Midbrain (tissue), 1 donor: Measurements from ENCODE around the gene COL23A1.

Experiments
- DNase-seq: peaks from one replicate; lab custom pipeline; 2025; lab: John Stamatoyannopoulos, UW

COL23A1 gene

DNA sequence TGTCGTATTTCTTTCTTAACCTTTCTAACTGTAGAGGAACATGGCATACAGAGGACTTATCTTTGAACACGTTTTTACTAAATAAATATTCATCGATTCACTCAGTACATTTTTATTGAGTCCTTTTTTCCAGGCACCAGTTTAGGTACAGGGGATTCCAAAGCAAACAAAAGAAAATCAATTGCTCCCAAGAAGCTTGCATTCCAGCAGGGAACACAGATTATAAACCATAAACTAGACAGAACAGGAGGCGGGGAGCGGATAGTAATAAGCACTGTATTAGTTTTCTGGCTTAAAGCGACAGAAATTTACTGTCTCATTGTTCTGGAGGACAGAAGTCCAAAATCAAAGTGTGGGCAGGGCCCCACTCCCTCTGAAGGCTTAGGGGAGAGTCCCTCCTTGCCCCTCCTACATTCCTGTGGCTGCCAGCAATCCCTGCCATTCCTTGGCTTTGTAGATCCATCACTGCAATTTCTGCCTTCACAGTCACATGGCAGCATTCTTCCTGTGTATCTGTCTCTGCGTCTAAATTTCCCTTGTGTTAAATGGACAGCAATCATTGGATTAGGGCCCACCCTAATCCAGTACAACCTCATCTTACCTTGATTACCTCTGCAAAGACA lies 115.5 kb downstream of the COL23A1 start:
- DNase-seq, result no peak

- DNase-seq, result no peak
These were observed 116.3 kb downstream of the COL23A1 start for GRCh38 chr5:178473854-178474253.

DNA sequence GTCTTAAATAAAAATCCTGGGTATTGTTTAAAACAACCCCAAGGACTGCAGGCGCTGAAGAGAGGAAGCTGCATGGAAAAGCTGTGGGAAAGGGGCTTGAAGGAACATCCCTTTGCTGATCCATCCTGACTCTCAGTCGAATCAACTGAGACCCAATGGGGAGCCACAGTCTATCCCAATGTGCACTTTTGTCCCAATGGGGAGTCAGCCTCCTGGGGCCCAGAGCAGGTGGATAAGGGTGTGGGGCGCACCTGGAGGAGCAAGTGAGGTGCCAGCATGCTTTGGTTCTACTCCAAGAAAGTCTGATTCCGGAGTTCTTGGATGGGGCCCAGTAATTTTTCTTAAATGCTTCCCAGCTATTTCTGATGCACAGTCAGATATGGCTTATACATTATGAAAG lies 118.1 kb downstream of the COL23A1 start:
- no peak for DNase-seq

DNA sequence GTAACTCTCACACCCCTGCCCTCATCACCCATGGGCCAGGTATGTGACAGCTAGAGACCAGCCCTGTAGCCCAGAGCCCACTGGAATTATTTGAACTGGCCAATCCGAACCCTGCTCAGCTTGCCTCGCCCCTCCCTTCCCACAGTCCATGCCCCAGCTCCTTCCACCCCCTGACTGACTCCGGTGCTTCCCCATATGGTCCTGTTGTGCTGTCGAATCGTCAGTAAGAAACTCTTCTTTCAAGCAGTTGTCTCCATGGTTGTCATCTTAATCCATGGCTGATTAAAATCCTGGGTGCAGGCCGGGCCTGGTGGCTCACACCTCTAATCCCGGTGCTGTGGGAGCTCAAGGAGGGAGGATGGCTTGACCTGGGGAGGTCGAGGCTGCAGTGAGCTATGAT lies 118.5 kb downstream of the COL23A1 start:
- no peak for DNase-seq

DNA sequence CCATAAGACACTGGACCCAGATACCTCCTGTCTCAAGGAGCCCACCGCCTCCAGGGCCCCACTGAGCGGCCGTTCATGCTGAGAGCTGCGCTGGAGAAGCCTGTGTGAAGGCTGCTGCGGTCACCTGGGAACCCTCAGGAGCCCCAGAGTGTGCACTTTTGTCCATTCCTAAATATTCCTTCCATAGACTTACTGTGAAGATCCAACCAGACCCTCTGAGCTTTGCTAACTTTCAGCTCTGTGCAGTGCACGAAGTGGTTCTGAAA lies 119.5 kb downstream of the COL23A1 start:
- no peak for DNase-seq

DNA sequence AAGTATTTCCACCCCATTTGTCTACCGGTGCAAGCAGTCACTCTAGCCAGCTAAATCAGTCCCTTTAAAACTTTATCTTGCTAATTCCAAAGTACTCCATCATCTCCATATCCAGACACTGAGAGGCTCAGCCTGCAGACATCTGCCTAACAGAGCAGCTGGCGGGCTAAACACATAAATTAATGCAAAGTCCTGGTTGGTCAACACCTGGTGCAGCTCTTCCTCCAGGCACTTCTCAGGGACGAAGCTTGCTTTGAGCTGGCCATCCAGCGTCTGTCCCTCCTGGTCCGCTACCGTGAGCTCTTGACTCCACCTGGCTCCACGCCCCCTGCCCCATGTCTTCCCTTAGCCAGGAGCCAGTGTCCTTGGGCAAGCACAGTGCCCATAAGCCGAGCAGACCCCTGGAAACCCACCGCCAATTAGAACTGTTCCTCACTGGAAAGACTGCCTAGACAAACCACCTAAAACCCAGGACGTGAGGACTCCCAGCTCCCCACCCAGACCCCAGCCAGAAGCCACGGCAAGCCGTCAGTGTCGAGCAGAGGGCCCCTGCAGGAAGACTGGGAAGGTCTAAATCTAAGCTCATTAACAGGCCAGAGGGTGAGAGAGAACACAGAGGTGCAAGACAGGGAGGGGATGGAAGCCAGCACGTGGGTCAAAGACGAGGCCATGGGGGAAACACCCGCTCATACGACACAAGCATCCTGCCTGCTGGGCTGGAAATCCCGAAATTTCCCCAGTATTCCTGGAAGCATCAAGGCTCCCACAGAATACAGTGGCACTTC lies 120.0 kb downstream of the COL23A1 start:
- DNase-seq, result no peak

- no peak for DNase-seq
These were observed 120.9 kb downstream of the COL23A1 start for GRCh38 chr5:178469011-178469974.

DNA sequence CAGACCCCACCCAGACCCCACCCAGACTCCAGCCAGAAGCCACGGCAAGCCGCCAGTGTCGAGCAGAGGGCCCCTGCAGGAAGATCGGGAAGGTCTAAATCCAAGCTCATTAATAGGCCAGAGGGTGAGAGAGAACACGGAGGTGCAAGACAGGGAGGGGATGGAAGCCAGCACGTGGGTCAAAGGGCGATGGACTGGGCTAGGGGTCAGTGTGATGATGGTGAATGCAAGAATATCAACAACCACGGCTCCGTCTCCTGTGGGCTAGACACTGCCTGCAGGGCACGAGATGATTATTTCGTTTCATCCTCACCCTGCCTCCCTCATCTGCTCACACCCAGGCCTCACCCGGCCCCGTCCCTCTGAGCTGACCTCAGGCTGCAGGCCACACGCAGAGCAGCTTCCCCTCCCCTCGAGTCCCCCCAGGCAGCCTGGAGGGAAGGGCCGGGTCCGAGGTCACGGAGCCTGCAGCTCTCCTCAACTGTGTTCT lies 122.0 kb downstream of the COL23A1 start:
- no peak for DNase-seq

- DNase-seq, result no peak
These were observed 122.5 kb downstream of the COL23A1 start for GRCh38 chr5:178467568-178468195.

- DNase-seq, result no peak
These were observed 123.0 kb downstream of the COL23A1 start for GRCh38 chr5:178467205-178467567.

DNA sequence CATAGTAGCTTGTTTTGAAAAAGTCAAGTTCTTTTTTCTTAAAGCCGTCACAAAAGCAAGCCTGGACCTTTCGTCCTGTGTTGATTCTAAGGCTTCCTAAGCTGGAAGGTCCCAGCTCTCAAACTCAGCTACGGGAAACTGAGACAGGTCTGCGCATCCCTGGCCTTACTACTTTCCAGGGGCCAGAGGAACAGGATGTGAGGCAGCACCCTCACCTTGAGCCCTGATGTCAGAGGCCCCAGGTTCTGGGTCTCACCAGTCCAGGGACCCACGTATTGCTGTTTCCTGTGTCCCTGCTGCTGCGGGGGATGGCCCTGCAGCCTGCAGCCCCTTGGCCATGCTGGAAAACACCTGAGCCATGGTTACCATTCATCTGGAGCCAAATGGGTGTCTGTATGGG lies 123.9 kb downstream of the COL23A1 start:
- no peak for DNase-seq

DNA sequence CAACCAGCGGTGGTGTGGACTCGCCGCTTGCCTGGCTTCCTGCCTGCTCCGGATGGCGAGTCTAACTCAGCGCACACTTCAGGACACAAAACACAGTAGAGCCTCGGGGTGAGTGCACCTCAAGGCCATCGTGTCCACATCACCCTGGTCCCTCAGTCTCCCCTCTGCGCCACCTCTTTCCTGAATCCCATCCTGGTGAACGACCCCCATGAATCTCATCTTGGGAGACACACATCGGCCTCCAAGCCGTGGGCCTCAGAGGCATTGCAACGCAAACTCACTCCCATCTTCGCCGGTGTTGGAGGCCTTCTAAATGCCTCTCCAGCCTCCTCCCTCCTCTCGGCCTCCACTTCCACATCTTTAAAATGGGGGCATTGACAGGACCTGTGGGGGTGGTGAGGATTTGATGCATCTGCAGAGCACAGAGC lies 124.3 kb downstream of the COL23A1 start:
- no peak for DNase-seq

DNA sequence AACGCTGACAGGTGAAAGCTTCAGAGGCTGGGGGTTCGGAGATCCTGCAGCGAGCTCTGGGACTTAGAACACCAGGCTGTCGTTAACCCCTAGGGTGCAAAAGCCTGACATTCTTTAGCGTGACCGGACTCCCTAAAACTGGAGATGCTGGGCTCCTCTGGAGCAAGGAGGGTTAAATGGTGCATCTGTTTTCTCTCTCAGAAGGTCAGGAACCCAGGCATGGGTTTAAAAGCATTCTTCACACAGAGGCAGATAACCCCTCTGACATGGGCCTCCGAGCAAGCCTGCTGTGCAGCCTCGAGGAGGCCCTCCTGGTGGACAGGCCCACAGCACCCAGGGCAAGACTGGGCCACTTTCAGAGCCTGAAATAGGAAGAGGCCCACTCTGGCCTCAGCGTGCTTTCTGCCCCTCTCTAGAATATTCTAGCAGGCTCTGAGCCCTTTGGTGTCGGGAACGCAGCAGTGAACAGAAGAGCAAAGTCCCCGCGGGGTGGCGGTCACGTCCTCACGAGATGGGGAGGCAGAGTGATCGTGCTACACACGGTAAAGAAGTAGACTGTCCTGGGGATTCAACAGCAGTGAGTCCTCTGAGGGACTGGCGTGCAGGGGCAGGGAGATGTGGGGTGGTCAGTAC lies 124.8 kb downstream of the COL23A1 start:
- DNase-seq, result no peak

DNA sequence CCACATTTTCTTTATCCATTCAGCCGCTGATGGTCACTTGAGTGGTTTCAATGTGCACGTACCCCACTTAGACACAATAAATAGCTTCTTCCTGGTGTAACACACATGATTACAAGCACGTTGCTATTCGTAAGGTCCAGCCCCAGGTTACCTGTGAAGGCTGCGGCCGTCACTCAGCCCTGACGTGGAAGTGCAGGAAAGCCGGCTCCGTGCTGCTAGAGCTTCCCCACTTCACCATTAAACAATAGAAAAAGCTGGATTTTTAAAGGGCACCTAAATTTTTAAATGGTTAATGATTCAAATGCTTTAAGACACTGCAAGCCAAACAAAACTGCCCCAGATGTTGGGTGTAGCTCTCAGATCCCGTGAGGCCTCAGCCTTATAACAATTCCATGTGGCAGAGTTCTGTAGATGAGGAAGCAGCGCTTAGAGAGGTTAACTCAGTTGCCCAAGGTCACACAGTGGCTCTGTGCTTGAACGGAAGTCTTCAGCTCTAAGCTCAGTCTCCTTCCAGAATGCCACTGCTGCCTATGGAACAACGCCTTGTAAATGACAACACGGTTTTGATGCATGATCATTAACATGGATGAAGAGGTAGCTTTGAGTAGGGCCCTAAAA lies 125.7 kb downstream of the COL23A1 start:
- DNase-seq, result no peak

DNA sequence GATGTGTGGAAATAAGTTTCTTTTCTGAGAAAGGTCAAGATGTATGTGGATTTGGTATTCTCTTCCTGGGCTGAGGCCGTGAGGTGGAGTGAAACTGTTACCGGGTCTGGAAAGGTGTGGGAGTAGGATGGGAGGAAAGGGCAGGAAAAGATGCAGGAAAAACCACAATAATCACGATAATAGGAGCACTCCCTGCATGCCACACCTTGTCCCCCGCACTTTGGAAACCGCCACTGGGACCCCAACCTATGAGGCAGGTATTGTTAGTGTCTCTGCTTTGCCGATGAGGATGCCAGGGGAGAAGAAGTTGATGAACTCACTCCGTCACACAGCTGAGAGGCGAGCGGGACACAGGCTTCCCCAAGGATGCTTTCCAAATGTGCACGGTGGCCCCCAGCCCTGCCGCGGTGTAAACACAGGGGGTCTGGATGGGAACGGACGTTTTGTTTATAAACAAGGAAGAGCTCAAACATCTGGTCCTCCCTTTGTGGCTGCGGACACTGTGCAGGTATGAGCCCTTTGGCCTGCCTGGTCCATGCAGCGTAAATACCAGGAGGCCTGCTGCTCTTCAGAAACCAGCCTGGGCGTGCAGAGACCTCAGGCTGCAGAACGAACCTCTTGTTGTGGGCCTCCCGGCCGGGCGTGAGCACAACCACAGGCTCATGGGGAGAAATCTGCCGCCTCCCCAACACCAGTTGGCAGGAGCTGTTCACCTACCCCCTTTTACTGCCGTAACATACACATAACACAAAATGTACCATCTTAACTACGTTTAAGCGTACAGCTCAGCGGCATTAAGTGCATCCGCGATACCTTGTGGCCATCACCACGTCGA lies 126.7 kb downstream of the COL23A1 start:
- no peak for DNase-seq

- DNase-seq, result no peak
These were observed 127.4 kb downstream of the COL23A1 start for GRCh38 chr5:178462816-178463215.

GRCh38 chr5:178462076-178462475 lies 128.1 kb downstream of the COL23A1 start:
- DNase-seq, result no peak

DNA sequence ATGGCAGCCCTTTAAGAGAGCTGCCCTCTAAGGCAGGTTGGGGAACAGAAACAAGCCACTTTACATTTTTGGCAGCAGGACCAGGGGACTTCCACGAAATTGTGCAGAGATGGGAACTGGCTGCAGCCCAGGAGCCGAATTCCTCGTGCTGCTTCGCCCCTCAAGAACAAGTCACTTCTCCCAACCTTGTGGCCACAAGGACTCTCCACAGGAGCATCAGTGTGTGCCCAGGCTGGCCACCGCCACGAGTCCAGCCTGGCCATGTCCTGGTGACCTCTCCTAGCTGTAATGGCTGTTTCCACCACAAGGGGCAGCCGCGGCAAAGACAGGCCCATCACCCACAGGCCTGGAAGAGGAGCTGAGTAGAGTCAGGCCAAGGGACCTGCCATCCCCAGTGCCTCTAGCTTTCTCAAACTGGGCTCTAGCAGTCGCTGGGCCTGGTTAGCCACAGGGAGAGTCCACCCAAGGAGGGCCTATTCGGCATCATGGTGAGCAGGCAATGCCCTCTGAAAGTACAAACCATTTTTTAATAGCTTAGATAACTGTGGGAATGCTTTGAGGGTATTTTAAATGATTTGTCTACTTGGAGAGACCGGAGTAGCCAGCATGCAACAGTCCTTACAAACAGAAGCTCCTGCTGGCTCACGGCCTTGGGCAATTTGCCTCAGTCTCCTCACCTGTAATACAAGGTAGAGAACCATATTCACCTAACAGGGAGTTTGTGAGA lies 129.0 kb downstream of the COL23A1 start:
- DNase-seq, result peak; percentile 80

- DNase-seq, result no peak
These were observed 129.6 kb downstream of the COL23A1 start for GRCh38 chr5:178460598-178460997.

DNA sequence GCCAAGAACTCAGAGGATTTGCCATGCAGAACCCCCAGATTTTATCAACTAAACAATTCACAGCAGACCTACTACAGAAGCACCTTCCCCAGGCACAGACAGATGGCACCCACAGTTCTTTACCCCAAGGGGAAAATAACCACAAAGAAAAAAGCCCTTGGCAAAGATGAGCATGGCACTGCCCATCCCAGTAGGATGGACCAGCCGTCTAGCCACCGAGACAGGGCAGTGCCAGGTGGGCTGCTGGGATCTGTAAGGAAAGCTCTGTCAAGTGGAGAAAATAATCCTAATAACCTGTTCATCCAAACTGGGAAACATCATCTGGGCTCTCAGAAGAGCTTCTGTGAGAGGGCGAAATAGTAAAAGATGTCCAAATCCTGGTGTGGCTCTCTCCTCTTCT lies 130.0 kb downstream of the COL23A1 start:
- DNase-seq, result no peak
